Coronary artery (tissue), 2 donors: ENCODE data around the gene SLC17A9.

Experiments used
- DNase-seq: peaks from one replicate; pipeline ENCODE4 v3.0.0-alpha.2; 2017; ENCODE audit warnings: low spot score
- H3K27ac ChIP-seq, 2 donors: fragments of 200-600 bp; sonication (generic); one replicate each; pipeline ENCODE4 v1.5.1; 2016 to 2019
- H3K4me3 ChIP-seq: fragments of 200-600 bp; sonication (generic); 2 replicates; pipeline ENCODE4 v1.5.1; 2016; ENCODE audit warnings: mild to moderate bottlenecking, moderate library complexity
- TF ChIP-seq, protein P1 (sequence below): fragments of 200-600 bp; sonication (generic); IDR thresholded peaks from one replicate; pipeline ENCODE4 v1.5.1; 2019; ENCODE audit warnings: antibody characterized with exemption

SLC17A9 gene

DNA sequence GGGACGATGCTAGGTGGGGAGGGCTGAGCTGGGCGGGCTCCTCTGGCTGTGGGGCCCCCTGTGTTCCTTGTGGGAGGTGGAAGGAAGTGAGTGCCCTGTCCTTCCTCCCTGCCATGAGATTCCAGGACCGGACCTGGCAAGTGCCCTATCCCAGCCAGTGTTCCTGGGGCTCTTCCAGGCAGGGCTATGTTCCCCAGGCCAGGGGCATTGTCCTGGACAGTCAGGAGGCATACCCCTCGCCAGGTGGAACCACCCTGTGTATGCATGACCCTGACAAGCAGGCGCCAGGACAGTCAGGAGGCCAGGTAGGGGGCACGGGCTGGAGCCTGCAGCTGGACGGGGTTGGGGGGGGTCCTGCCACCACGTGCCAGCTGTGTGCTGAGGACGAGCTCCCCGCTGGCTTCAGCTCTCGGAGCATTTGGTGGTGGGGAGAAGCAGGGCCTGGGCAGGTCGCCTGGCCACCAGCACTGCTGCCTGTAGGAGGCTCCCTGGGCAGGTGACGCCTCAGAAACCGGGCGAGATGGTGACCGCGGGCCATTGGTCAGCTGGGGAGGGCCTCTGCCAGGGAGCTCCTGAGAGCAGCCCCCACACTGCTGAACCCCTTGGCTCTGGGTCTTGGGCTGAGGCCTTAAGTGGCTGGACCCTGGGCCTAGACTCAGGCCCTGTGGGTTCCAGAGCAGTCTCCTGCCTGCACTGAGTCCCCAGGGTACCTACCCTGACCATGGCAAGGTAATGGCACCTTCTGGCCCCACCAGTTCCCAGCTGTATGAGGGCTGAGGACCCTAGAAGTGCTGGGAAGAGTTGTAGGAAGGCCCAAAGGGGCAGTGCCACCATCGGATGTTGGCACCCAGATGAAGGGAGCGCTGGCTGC is 694 bp downstream of the SLC17A9 start:
- TF ChIP-seq, protein P1, sequence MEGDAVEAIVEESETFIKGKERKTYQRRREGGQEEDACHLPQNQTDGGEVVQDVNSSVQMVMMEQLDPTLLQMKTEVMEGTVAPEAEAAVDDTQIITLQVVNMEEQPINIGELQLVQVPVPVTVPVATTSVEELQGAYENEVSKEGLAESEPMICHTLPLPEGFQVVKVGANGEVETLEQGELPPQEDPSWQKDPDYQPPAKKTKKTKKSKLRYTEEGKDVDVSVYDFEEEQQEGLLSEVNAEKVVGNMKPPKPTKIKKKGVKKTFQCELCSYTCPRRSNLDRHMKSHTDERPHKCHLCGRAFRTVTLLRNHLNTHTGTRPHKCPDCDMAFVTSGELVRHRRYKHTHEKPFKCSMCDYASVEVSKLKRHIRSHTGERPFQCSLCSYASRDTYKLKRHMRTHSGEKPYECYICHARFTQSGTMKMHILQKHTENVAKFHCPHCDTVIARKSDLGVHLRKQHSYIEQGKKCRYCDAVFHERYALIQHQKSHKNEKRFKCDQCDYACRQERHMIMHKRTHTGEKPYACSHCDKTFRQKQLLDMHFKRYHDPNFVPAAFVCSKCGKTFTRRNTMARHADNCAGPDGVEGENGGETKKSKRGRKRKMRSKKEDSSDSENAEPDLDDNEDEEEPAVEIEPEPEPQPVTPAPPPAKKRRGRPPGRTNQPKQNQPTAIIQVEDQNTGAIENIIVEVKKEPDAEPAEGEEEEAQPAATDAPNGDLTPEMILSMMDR = no peak
- peak overlapping the region; percentile 70 for H3K4me3 ChIP-seq
- DNase-seq = peak; percentile 77
- peak overlapping the region; percentile 85 to 92 for H3K27ac ChIP-seq

DNA sequence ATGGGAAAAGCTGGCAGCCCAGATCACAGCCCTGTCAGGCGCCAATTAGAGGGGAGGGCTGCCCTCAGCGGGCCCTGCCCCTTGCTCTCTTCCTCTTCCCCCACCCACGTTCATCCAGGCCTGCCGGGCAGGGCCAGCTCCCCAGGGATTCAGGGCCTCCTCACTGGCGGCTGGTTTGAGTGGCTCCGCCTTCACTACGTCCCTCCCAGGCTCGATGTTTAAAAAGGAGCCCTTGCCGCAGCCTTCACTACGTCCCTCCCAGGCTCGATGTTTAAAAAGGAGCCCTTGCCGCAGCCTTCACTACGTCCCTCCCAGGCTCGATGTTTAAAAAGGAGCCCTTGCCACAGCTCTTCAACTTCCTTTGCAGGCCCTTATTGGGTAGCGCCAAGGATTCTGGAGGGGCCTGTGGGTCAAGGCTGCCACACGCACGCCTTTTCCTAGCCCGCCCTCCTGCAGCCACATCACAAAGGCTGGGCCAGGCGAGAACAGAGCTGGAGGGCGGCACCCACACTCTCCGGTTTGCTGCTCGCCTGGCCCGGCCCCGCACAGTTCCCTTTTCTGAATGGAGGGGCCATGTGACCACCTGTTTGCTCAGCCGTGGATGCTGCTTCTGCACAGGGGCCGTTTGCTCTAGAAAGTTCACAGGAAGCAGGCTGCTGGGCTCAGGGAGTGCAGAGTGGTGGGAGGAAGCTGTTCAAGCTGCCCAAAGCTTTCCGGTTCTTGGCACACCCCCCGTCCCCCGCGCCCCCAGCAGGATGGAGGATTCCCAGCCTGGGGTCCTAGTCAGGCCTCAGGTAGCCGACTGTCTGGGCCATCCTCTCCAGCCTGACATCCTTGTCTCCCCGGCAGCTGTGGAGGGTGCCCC is 1.6 kb downstream of the SLC17A9 start:
- Histone ChIP-seq H3K4me3 (peak overlapping the region; percentile 70), H3K27ac (peak overlapping the region; percentile 85 to 92)
- peak; percentile 82 for DNase-seq
- TF ChIP-seq, protein P1 = no peak

DNA sequence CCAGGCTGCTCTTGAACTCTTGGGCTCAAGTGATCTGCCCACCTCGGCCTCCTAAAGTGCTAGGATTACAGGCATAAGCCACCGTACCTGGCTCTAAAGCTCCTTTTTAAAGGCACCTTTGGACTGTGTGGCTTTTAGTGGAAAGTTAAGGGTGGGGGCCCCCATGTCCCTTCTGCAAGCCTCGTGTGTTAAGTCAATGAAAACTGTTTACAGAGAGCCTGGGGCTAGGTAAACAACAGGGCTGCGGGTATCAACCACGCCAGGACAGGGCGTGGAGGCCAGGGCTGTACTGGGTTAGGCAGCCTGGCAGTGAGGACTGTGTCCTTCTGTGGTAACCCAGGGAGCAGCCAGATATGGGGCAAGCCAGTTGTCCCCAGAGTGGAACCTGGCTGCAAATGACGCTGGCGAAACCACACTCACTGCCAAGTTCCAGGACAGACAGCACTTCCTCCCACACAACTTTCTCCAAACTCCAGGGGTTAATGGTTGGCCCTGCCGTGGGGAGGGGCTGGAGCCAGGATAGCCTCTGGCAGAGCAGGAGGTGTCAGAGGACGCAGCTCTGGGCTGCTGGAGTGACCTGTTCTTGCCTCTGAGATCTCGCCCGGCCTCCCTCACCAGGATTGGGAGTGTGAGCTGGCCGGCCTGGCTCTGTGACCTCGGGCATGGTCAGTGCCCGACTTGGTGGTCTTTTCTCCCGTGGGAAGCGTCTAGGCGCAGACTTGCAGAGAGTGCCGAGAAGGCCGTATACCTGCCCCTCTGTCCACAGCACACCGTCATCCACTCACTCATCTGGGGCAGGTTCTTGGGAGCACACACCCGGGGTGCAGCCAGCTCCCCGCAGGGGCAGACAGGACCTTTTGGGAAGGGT is 3.2 kb downstream of the SLC17A9 start:
- TF ChIP-seq, protein P1 = no peak
- DNase-seq = no peak
- Histone ChIP-seq H3K27ac (no peak overlapping the region), H3K4me3 (no peak overlapping the region)

DNA sequence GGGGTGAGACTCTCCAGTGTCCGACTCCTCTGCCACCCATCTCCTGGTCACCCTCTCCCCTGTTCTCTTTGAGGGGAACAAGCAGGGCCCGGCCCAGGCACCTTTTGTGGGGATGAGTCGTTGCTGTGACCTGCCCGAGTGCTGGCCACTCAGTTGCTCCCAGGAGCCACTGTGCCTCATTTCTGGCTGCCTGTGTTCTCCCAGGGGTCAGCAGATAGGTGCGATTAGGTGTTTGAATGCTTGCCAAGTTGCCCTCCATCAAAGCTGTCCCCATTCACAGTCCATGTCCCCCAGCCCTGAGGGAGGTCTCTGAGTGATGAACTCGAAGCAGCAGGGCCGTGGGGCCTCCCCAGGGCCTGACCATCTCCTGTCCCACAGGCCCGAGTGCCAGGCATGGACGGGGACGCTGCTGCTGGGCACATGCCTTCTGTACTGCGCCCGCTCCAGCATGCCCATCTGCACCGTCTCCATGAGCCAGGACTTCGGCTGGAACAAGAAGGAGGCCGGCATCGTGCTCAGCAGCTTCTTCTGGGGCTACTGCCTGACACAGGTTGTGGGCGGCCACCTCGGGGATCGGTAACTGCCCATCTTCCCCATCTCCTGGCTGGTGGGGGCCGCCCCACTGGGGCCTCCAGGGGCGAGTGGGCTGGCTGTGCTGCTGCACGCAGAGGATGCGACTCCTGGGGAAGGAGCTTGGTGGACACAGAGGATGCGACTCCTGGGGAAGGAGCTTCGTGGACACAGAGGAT is 4.1 kb downstream of the SLC17A9 start:
- Histone ChIP-seq H3K4me3 (no peak overlapping the region), H3K27ac (no peak overlapping the region)
- DNase-seq = no peak
- TF ChIP-seq, protein P1 = no peak

DNA sequence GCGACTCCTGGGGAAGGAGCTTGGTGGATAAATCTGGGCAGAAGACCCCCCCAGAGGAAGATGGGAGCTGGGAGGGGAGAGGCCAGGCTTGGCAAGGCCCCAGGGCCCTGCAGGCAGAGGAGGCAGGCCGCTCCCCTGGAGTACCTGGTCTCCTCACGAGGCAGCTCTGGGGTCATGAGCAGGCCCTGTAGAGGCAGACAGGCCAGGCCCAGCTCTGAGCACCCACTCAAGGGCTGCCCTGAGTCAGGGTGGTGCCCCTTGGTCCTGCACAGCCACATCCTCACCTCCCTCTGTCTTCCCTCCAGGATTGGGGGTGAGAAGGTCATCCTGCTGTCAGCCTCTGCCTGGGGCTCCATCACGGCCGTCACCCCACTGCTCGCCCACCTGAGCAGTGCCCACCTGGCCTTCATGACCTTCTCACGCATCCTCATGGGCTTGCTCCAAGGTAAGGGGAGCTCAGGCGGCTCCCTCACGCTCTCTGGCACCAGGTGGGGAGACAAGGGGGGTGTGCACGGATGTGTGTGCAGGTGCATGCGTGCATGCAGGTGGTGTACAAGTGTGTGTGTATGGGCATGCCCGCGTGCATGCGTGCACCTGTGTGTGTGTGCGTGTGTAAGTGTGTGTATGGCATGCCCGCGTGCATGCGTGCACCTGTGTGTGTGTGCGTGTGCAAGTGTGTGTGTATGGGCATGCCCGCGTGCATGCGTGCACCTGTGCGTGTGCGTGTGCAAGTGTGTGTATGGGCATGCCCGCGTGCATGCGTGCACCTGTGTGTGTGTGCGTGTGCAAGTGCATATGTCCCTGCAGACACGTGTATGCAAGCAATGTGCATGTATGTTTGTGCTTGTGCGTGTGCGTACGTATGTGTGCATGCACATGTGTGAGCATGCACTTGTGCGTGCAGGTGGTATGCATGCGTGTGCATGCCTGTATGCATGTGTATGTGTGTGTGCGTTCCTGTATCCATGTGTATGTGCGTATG is 4.9 kb downstream of the SLC17A9 start:
- H3K4me3 ChIP-seq = no peak overlapping the region

More for the DNA sequence above, 4.9 kb downstream of the SLC17A9 start:
- DNase-seq = no peak
- TF ChIP-seq, protein P1 = no peak
- no peak overlapping the region for H3K27ac ChIP-seq
